Trophoblast cell (in vitro differentiated cells and primary cell): ENCODE measurements around the gene ERC1.

Experiments used
- DNase-seq, 2 donors: peaks; one replicate each; pipeline ENCODE4 v3.0.0-alpha.2; 2016
- H2AFZ ChIP-seq: 2 replicates; pipeline ENCODE4 v1.6.1; 2013; ENCODE audit warnings: low read length, moderate library complexity, mild to moderate bottlenecking; ENCODE audit not compliant: insufficient read depth, poor library complexity
- H2AK5ac ChIP-seq: 2 replicates; pipeline ENCODE4 v1.6.1; 2013; ENCODE audit warnings: mild to moderate bottlenecking, low read length
- H2BK120ac ChIP-seq: 2 replicates; pipeline ENCODE4 v1.6.1; 2013; ENCODE audit warnings: low read length, mild to moderate bottlenecking, moderate library complexity; ENCODE audit not compliant: insufficient read depth, poor library complexity
- H2BK12ac ChIP-seq: 2 replicates; pipeline ENCODE4 v1.6.1; 2013; ENCODE audit warnings: mild to moderate bottlenecking, low read length, moderate library complexity
- H2BK5ac ChIP-seq: 2 replicates; pipeline ENCODE4 v1.6.1; 2013; ENCODE audit warnings: low read length, low read depth, moderate library complexity, mild to moderate bottlenecking; ENCODE audit not compliant: poor library complexity
- H3K14ac ChIP-seq: 2 replicates; pipeline ENCODE4 v1.6.1; 2013; ENCODE audit warnings: mild to moderate bottlenecking, low read length
- H3K18ac ChIP-seq: 2 replicates; pipeline ENCODE4 v1.6.1; 2013; ENCODE audit warnings: mild to moderate bottlenecking, low read length
- H3K23ac ChIP-seq: 2 replicates; pipeline ENCODE4 v1.6.1; 2013; ENCODE audit warnings: low read length
- H3K27ac ChIP-seq: 2 replicates; pipeline ENCODE4 v1.5.1; 2013; ENCODE audit warnings: low read depth, mild to moderate bottlenecking, inconsistent platforms, low read length, moderate library complexity
- H3K27me3 ChIP-seq: 2 replicates; pipeline ENCODE4 v1.6.1; 2013; ENCODE audit warnings: inconsistent platforms, mild to moderate bottlenecking, low read length, moderate library complexity; ENCODE audit not compliant: insufficient read depth
- H3K36me3 ChIP-seq, 2 experiments: 1 replicate in 1 of 2; 2 replicates in 1 of 2; pipeline ENCODE4 v1.6.1; 2013; ENCODE audit warnings: low read length in 2 of 2, mild to moderate bottlenecking in 2 of 2, moderate library complexity in 1 of 2; ENCODE audit not compliant: insufficient read depth in 2 of 2, control insufficient read depth in 1 of 2
- H3K4ac ChIP-seq: 2 replicates; pipeline ENCODE4 v1.6.1; 2013; ENCODE audit warnings: low read depth, mild to moderate bottlenecking, low read length, moderate library complexity
- H3K4me1 ChIP-seq, 2 experiments: 1 replicate in 1 of 2; 2 replicates in 1 of 2; pipeline ENCODE4 v1.6.1; 2013; ENCODE audit warnings: low read length in 2 of 2, mild to moderate bottlenecking in 2 of 2, moderate library complexity in 1 of 2; ENCODE audit not compliant: insufficient read depth in 2 of 2, control insufficient read depth in 1 of 2
- H3K4me2 ChIP-seq: 2 replicates; pipeline ENCODE4 v1.6.1; 2013; ENCODE audit warnings: inconsistent platforms, mild to moderate bottlenecking, low read length, moderate library complexity
- H3K4me3 ChIP-seq: 2 replicates; pipeline ENCODE4 v1.5.1; 2013; ENCODE audit warnings: mild to moderate bottlenecking, low read depth, low read length, inconsistent platforms
- H3K79me1 ChIP-seq: one replicate; pipeline ENCODE4 v1.6.1; 2013; ENCODE audit warnings: low read length
- H3K79me2 ChIP-seq: 2 replicates; pipeline ENCODE4 v1.6.1; 2013; ENCODE audit warnings: low read length, mild to moderate bottlenecking; ENCODE audit not compliant: control insufficient read depth, insufficient read depth, poor library complexity
- H3K9ac ChIP-seq: 2 replicates; pipeline ENCODE4 v1.6.1; 2013; ENCODE audit warnings: mild to moderate bottlenecking, low read length
- H3K9me3 ChIP-seq: 2 replicates; pipeline ENCODE4 v1.6.1; 2013; ENCODE audit warnings: low read depth, mild to moderate bottlenecking, control low read depth, inconsistent platforms, low read length; ENCODE audit not compliant: insufficient read depth
- H4K12ac ChIP-seq: 2 replicates; pipeline ENCODE4 v1.6.1; 2013; ENCODE audit warnings: low read depth, mild to moderate bottlenecking, low read length, moderate library complexity
- H4K8ac ChIP-seq: 2 replicates; pipeline ENCODE4 v1.6.1; 2013; ENCODE audit warnings: low read depth, mild to moderate bottlenecking, low read length, moderate library complexity
- H4K91ac ChIP-seq: one replicate; pipeline ENCODE4 v1.6.1; 2013; ENCODE audit warnings: low read depth, mild to moderate bottlenecking, low read length, moderate library complexity
- WGBS: extraction: QIAGEN DNeasy Blood & Tissue Kit; methylation state at CpG from one replicate; pipeline ENCODE4 v1.1.7; 2013; ENCODE audit warnings: missing lambda C conversion rate; ENCODE audit not compliant: insufficient read length, insufficient coverage; ENCODE audit errors: extremely low coverage; 5-methylcytosine and 5-hydroxymethylcytosine counted together

The ERC1 gene

DNA sequence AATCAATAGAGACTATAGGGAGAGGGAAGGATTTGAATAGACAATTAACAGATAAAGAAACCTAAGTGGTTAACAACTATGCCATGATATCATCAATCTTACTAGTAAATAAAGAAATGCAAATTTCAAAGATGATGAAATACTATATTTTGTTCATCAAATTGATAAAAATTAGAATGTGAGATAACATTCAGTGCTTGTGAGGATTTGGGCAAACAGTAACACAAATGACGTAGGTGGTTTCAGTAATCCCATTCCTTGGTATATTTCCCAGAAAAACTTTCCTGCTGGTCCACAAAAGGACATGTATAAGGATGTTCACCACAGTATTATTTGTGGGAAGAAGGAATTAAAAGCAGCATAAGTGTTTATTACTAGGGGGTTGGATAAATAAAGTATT lies 136.0 kb downstream of the ERC1 start:
- Histone ChIP-seq H3K14ac (no peak overlapping the region), H4K91ac (no peak overlapping the region), H4K12ac (no peak overlapping the region), H3K9ac (no peak overlapping the region), H4K8ac (no peak overlapping the region), H2BK12ac (no peak overlapping the region), H2AK5ac (no peak overlapping the region), H3K36me3 (peaks cover 0 to 3% of the 10 kb centered on the region in 2 experiments), H3K27me3 (no peaks in the 10 kb centered on the region), H3K79me2 (no peaks in the 10 kb centered on the region), H2AFZ (no peak overlapping the region), H2BK120ac (no peak overlapping the region), H3K4me2 (no peak overlapping the region), H3K4ac (no peak overlapping the region), H3K79me1 (no peaks in the 10 kb centered on the region), H3K27ac (no peak overlapping the region), H3K4me1 (no peaks in the 10 kb centered on the region), H3K9me3 (no peaks in the 10 kb centered on the region), H3K4me3 (no peak overlapping the region), H2BK5ac (no peak overlapping the region), H3K18ac (no peak overlapping the region), H3K23ac (no peak overlapping the region)
- no peak for DNase-seq
- no CpG with 5 or more reads among the region's 1 CpG for WGBS

DNA sequence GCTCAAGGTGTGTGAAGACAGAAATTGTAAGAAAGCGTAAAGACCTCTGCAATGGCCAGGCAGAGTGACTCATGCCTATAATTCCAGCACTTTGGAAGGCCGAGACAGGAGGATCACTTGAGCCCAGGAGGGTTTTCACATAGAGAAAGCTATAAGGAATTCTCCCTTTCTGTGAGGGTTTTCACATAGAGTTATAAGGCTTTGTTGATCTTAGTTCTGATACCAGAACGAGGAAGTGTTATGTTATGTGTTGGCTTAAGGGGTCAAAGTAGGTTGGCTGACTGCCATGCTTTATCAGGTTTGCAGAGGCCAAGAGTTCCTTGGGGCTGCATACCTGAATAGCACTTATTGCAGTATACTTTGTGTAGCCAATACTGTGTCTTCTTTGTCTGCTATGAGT lies 139.1 kb downstream of the ERC1 start:
- WGBS = no CpG with 5 or more reads among the region's 3 CpGs
- H4K12ac ChIP-seq = no peak overlapping the region
- H3K79me2 ChIP-seq = no peaks in the 10 kb centered on the region

DNA sequence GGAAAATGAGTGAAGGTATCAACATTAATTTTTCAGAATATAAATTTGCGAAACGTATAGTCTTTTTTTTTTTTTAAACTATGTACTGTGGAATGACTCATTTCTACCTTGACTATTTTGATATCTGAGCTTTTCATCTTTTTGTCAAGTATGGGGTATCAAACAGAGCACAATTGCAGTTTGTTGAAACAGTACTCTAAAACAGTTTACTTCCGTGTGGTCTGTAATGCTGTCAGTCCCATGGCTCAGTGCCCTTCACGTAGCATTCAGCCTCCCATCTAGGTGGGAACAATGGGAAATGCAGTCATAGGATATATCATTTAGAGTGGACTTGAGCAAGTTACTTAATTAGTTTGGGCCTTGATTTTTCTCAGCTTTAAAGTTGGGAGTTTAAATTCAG lies 139.5 kb downstream of the ERC1 start:
- H3K27me3 ChIP-seq = no peaks in the 10 kb centered on the region
- no peak overlapping the region for H2AK5ac ChIP-seq
- H3K79me2 ChIP-seq = no peaks in the 10 kb centered on the region
- H3K4me3 ChIP-seq = no peak overlapping the region
- H2BK120ac ChIP-seq = no peak overlapping the region
- no peaks in the 10 kb centered on the region for H3K36me3 ChIP-seq
- H3K4me2 ChIP-seq = no peak overlapping the region
- H3K18ac ChIP-seq = no peak overlapping the region
- no peak overlapping the region for H4K12ac ChIP-seq
- H3K9me3 ChIP-seq = no peaks in the 10 kb centered on the region
- no peak overlapping the region for H2BK5ac ChIP-seq
- no peak for DNase-seq
- no peak overlapping the region for H4K8ac ChIP-seq
- no peak overlapping the region for H3K27ac ChIP-seq
- H3K23ac ChIP-seq = no peak overlapping the region
- no peak overlapping the region for H4K91ac ChIP-seq
- H3K9ac ChIP-seq = no peak overlapping the region
- H3K4ac ChIP-seq = no peak overlapping the region
- H3K14ac ChIP-seq = no peak overlapping the region
- no peaks in the 10 kb centered on the region for H3K4me1 ChIP-seq
- H2BK12ac ChIP-seq = no peak overlapping the region
- H2AFZ ChIP-seq = no peak overlapping the region
- H3K79me1 ChIP-seq = no peaks in the 10 kb centered on the region
- WGBS = no CpG with 5 or more reads among the region's 4 CpGs

More for the DNA sequence above, 139.1 kb downstream of the ERC1 start:
- H3K36me3 ChIP-seq = no peaks in the 10 kb centered on the region
- H3K23ac ChIP-seq = no peak overlapping the region
- H3K4me3 ChIP-seq = no peak overlapping the region
- no peaks in the 10 kb centered on the region for H3K79me1 ChIP-seq
- no peaks in the 10 kb centered on the region for H3K27me3 ChIP-seq
- no peak overlapping the region for H3K9ac ChIP-seq
- DNase-seq = no peak
- no peaks in the 10 kb centered on the region for H3K4me1 ChIP-seq
- H3K27ac ChIP-seq = no peak overlapping the region
- no peak overlapping the region for H3K14ac ChIP-seq
- H2BK12ac ChIP-seq = no peak overlapping the region
- no peak overlapping the region for H2AK5ac ChIP-seq
- no peak overlapping the region for H2AFZ ChIP-seq
- no peak overlapping the region for H2BK120ac ChIP-seq
- H3K9me3 ChIP-seq = no peaks in the 10 kb centered on the region
- no peak overlapping the region for H2BK5ac ChIP-seq
- H3K18ac ChIP-seq = no peak overlapping the region
- H3K4ac ChIP-seq = no peak overlapping the region
- H4K8ac ChIP-seq = no peak overlapping the region
- no peak overlapping the region for H4K91ac ChIP-seq
- H3K4me2 ChIP-seq = no peak overlapping the region

DNA sequence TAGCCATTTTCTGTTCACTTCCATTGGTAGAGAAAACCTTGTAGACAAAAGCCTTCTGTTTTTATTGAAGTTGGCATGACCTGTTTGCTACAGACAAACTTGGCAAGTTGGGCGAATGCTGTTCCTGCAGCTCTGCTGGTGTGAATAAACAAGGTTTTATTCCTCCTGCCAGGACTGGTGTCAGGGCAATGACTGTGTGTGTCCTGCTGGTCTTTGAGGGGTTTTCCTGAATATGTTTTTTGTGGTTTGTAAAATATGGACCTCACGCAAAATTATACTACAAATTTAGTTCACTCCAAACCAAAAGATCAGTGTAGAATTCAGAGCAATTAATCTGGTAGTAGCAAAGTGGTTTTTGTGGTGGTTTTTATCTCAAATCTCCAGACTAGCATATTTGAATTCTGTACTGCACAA lies 140.8 kb downstream of the ERC1 start:
- no peak for DNase-seq
- Histone ChIP-seq H3K27ac (no peak overlapping the region), H3K4me2 (no peak overlapping the region), H3K14ac (no peak overlapping the region), H3K27me3 (no peaks in the 10 kb centered on the region), H4K8ac (no peak overlapping the region), H2AFZ (no peak overlapping the region), H3K18ac (no peak overlapping the region), H3K9me3 (no peaks in the 10 kb centered on the region), H3K79me2 (no peaks in the 10 kb centered on the region), H4K91ac (no peak overlapping the region), H3K4me3 (no peak overlapping the region), H3K9ac (no peak overlapping the region), H2BK5ac (no peak overlapping the region), H2BK120ac (no peak overlapping the region), H3K4ac (no peak overlapping the region), H2AK5ac (no peak overlapping the region), H3K36me3 (no peaks in the 10 kb centered on the region), H4K12ac (no peak overlapping the region), H2BK12ac (no peak overlapping the region), H3K4me1 (no peaks in the 10 kb centered on the region), H3K23ac (no peak overlapping the region), H3K79me1 (no peaks in the 10 kb centered on the region)
- no CpG with 5 or more reads among the region's 2 CpGs for WGBS
